ENCODE measurements around the gene EHD4. TPM values are rescaled to one million over a fixed set of nuclear protein-coding genes. Genes with fewer than 3 reads are reported as not detected.

Gene EHD4

GRCh38 chr15:41847206-41847605, 125.2 kb downstream of the EHD4 start:
- no peak overlapping the region for H3K4me3 ChIP-seq (ENCODE audit: low read length in 2 of 2)
- H3K18ac ChIP-seq (ENCODE audit: low read length): no peak overlapping the region
- H3K27me3 ChIP-seq (ENCODE audit: control insufficient read depth in 3 of 3, insufficient read depth in 3 of 3, low read depth in 1 of 3, low read length in 3 of 3): no peaks in the 10 kb centered on the region
- H3K23ac ChIP-seq (ENCODE audit: low read depth, low read length, poor library complexity): no peak overlapping the region
- DNase-seq (ENCODE audit: low spot score): no peak
- no peaks in the 10 kb centered on the region for H3K9me3 ChIP-seq (replicated peaks in 1 of 2; ENCODE audit: control insufficient read depth in 2 of 2, insufficient read depth in 1 of 2, low read depth in 1 of 2, low read length in 2 of 2)
- H2BK5ac ChIP-seq (ENCODE audit: low read length): no peak overlapping the region
- no CpG with 5 or more reads among the region's 14 CpGs for WGBS, 2 donors (ENCODE audit: extremely low coverage in 2 of 2, insufficient read length in 2 of 2, insufficient replicate concordance in 1 of 2)
- no peak overlapping the region for H3K4me2 ChIP-seq (ENCODE audit: insufficient read depth, low read length, poor library complexity, severe bottlenecking)
- H2AFZ ChIP-seq (ENCODE audit: low read length): no peak overlapping the region
- H3K4me1 ChIP-seq (ENCODE audit: control insufficient read depth in 2 of 2, insufficient read depth in 1 of 2, low read depth in 1 of 2, low read length in 2 of 2): no peaks in the 10 kb centered on the region
- no peak overlapping the region for H3K9ac ChIP-seq (ENCODE audit: low read depth, low read length, poor library complexity)
- no peak overlapping the region for H4K8ac ChIP-seq (ENCODE audit: low read depth, low read length)
- no peak overlapping the region for H4K91ac ChIP-seq (ENCODE audit: low read depth, low read length, poor library complexity)
- no peak overlapping the region for H2AK5ac ChIP-seq (ENCODE audit: low read depth, low read length)
- H3K14ac ChIP-seq (ENCODE audit: low read length): peak overlapping the region; percentile 63
- no peak overlapping the region for H3K27ac ChIP-seq (replicated peaks; ENCODE audit: low read length)
- no peak overlapping the region for H2BK120ac ChIP-seq (ENCODE audit: low read depth, low read length)
- H2BK12ac ChIP-seq (ENCODE audit: low read length): no peak overlapping the region
- H2BK15ac ChIP-seq (ENCODE audit: low read length): no peak overlapping the region
- H3K4ac ChIP-seq (ENCODE audit: low read length): no peak overlapping the region
- no peaks in the 10 kb centered on the region for H3K79me1 ChIP-seq (ENCODE audit: low read depth, low read length)
- H3K36me3 ChIP-seq (replicated peaks in 1 of 2; ENCODE audit: control insufficient read depth in 2 of 2, insufficient read depth in 2 of 2, low read length in 2 of 2): peaks cover 23 to 48% of the 10 kb centered on the region in 2 donors

Small RNA genes lying within 50 kb of the gene (small RNA-seq; reads per million reads assigned to genes)
- gene MIR4310 (ENCODE audit: insufficient read depth): not detected
- not detected for gene RNA5SP393 (ENCODE audit: insufficient read depth)

Data from neuronal stem cell (in vitro differentiated cells).